MM.1S (cell line): ENCODE data around the gene GALNT7.

ENCODE experiments used
- EZH2 ChIP-seq: fragments of 300-600 bp; sonication (generic); optimal IDR thresholded peaks from 2 replicates; pipeline ENCODE3; 2017; ENCODE audit warnings: low read depth, mild to moderate bottlenecking, antibody characterized with exemption, low read length, mixed read lengths
- EZH2phosphoT487 ChIP-seq: fragments of 300-600 bp; sonication (generic); IDR thresholded peaks from 2 replicates; pipeline ENCODE4 v1.6.1; 2018; ENCODE audit warnings: antibody characterized with exemption, low read length
- TF ChIP-seq, protein P1 (sequence below): fragments of 300-600 bp; sonication (generic); IDR thresholded peaks from 2 replicates; pipeline ENCODE4 v1.5.1; 2016; ENCODE audit warnings: antibody characterized with exemption, low read length, mixed read lengths

DNA sequence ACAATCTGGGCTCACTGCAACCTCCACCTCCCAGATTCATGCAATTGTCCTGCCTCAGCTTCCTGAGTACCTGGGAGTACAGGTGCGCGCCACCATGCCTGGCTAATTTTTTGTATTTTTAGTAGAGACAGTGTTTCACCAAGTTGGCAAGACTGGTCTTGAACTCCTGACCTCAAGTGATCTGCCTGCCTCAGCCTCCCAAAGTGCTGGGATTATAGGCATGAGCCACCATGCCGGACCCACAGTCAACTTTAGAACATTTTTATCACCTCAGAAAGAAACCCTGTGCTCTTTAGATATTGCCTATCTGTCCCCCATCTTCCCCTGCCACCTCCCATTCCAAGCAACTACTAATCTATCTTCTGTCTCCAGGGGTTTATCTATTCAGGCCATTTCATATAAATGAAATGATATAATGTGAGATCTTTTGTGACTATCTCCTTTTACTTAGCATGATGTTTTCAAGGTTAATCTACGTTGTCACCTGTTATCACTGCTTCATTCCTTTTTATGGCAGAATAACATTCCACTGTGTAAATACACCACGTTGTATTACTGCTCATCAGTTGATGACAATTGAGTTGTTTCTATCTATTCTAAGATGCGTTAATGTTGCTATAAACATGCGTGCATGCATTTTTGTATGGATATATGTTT lies 44.3 kb upstream of the GALNT7 start:
- TF ChIP-seq, protein P1, sequence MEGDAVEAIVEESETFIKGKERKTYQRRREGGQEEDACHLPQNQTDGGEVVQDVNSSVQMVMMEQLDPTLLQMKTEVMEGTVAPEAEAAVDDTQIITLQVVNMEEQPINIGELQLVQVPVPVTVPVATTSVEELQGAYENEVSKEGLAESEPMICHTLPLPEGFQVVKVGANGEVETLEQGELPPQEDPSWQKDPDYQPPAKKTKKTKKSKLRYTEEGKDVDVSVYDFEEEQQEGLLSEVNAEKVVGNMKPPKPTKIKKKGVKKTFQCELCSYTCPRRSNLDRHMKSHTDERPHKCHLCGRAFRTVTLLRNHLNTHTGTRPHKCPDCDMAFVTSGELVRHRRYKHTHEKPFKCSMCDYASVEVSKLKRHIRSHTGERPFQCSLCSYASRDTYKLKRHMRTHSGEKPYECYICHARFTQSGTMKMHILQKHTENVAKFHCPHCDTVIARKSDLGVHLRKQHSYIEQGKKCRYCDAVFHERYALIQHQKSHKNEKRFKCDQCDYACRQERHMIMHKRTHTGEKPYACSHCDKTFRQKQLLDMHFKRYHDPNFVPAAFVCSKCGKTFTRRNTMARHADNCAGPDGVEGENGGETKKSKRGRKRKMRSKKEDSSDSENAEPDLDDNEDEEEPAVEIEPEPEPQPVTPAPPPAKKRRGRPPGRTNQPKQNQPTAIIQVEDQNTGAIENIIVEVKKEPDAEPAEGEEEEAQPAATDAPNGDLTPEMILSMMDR: no peak
- no peak for TF ChIP-seq EZH2phosphoT487
- no peak for TF ChIP-seq EZH2
